HAP-1 (cell line): Measurements from ENCODE around the gene CCL25.

Experiments
- DNase-seq, 2 experiments: peaks; one replicate each; pipeline ENCODE4 v3.0.0-alpha.2; 2016 to 2020; ENCODE audit warnings: low spot score in 2 of 2
- H3K27me3 ChIP-seq: fragments of 250-450 bp; sonication (Bioruptor Pico); 2 replicates; pipeline ENCODE4 v1.5.1; 2020; ENCODE audit warnings: low read depth, mild to moderate bottlenecking, moderate library complexity
- H3K36me3 ChIP-seq: fragments of 250-450 bp; sonication (Bioruptor Pico); replicated peaks from 2 replicates; pipeline ENCODE4 v1.5.1; 2020; ENCODE audit warnings: mild to moderate bottlenecking
- H3K4me1 ChIP-seq: fragments of 250-450 bp; sonication (Bioruptor Pico); 2 replicates; pipeline ENCODE4 v1.5.1; 2020; ENCODE audit warnings: mild to moderate bottlenecking
- H3K4me3 ChIP-seq: fragments of 250-450 bp; sonication (Bioruptor Pico); 2 replicates; pipeline ENCODE4 v1.5.1; 2020; ENCODE audit warnings: mild to moderate bottlenecking, moderate library complexity
- H3K9me3 ChIP-seq: fragments of 250-450 bp; sonication (Bioruptor Pico); 2 replicates; pipeline ENCODE4 v1.5.1; 2020; ENCODE audit warnings: mild to moderate bottlenecking, moderate library complexity
- in situ Hi-C: fragments of 300-500 bp; cut with MboI; formaldehyde crosslinking; loops from 3 replicates; pipeline ENCODE4 v1.14.3; 2020; ENCODE audit warnings: low sequenced_read_pairs, inconsistent platforms, mixed read lengths

Gene CCL25

GRCh38 chr19:8085598-8086408, 33.2 kb downstream of the CCL25 start:
- Histone ChIP-seq H3K4me1 (no peaks in the 10 kb centered on the region), H3K9me3 (no peaks in the 10 kb centered on the region), H3K36me3 (no peaks in the 10 kb centered on the region), H3K27me3 (no peaks in the 10 kb centered on the region), H3K4me3 (no peak overlapping the region)
- in situ Hi-C loops = no loop called here
- peak in 1 of 2 experiments; percentile 25 for DNase-seq

GRCh38 chr19:8086849-8087248, 34.3 kb downstream of the CCL25 start:
- H3K9me3 ChIP-seq = no peaks in the 10 kb centered on the region
- in situ Hi-C loops = no loop called here
- no peaks in the 10 kb centered on the region for H3K36me3 ChIP-seq

GRCh38 chr19:8087876-8088275, 35.3 kb downstream of the CCL25 start:
- in situ Hi-C loops = no loop called here
- DNase-seq = no peak
- Histone ChIP-seq H3K36me3 (no peaks in the 10 kb centered on the region), H3K4me1 (no peaks in the 10 kb centered on the region), H3K9me3 (no peaks in the 10 kb centered on the region), H3K27me3 (no peaks in the 10 kb centered on the region), H3K4me3 (no peak overlapping the region)

More at GRCh38 chr19:8086849-8087248, 34.3 kb downstream of the CCL25 start:
- Histone ChIP-seq H3K4me1 (no peaks in the 10 kb centered on the region), H3K4me3 (no peak overlapping the region), H3K27me3 (no peaks in the 10 kb centered on the region)
- DNase-seq = no peak

GRCh38 chr19:8088752-8089663, 36.4 kb downstream of the CCL25 start:
- no peak overlapping the region for H3K4me3 ChIP-seq
- no peaks in the 10 kb centered on the region for H3K9me3 ChIP-seq
- no peaks in the 10 kb centered on the region for H3K27me3 ChIP-seq
- no peak for DNase-seq
- no peaks in the 10 kb centered on the region for H3K36me3 ChIP-seq
- in situ Hi-C loops = no loop called here
- no peaks in the 10 kb centered on the region for H3K4me1 ChIP-seq

GRCh38 chr19:8089664-8090601, 37.4 kb downstream of the CCL25 start:
- in situ Hi-C loops = no loop called here
- DNase-seq = no peak
- Histone ChIP-seq H3K27me3 (no peaks in the 10 kb centered on the region), H3K9me3 (peaks cover under 1% of the 10 kb centered on the region; the same call in 1 of the 2 replicates), H3K36me3 (no peaks in the 10 kb centered on the region), H3K4me1 (no peaks in the 10 kb centered on the region), H3K4me3 (no peak overlapping the region)

- in situ Hi-C loops = no loop called here
- Histone ChIP-seq H3K4me3 (no peak overlapping the region), H3K27me3 (no peaks in the 10 kb centered on the region), H3K9me3 (peaks cover 11% of the 10 kb centered on the region), H3K4me1 (no peaks in the 10 kb centered on the region), H3K36me3 (no peaks in the 10 kb centered on the region)
- DNase-seq = no peak
These were observed 38.4 kb downstream of the CCL25 start for GRCh38 chr19:8090950-8091349.

GRCh38 chr19:8093740-8094139, 41.2 kb downstream of the CCL25 start:
- no peaks in the 10 kb centered on the region for H3K36me3 ChIP-seq
- in situ Hi-C loops = no loop called here

GRCh38 chr19:8094336-8094735, 41.8 kb downstream of the CCL25 start:
- Histone ChIP-seq H3K36me3 (no peaks in the 10 kb centered on the region), H3K4me3 (no peak overlapping the region), H3K27me3 (no peaks in the 10 kb centered on the region), H3K9me3 (peaks cover 15% of the 10 kb centered on the region), H3K4me1 (no peaks in the 10 kb centered on the region)
- no peak for DNase-seq
- in situ Hi-C loops = no loop called here

More at GRCh38 chr19:8093740-8094139, 41.2 kb downstream of the CCL25 start:
- Histone ChIP-seq H3K9me3 (peaks cover 15% of the 10 kb centered on the region), H3K27me3 (no peaks in the 10 kb centered on the region), H3K4me3 (no peak overlapping the region), H3K4me1 (no peaks in the 10 kb centered on the region)
- DNase-seq = no peak

- DNase-seq = no peak
- no peaks in the 10 kb centered on the region for H3K4me1 ChIP-seq
- no peaks in the 10 kb centered on the region for H3K36me3 ChIP-seq
- in situ Hi-C loops = no loop called here
- peaks cover 15% of the 10 kb centered on the region for H3K9me3 ChIP-seq
- no peak overlapping the region for H3K4me3 ChIP-seq
- H3K27me3 ChIP-seq = no peaks in the 10 kb centered on the region
These were observed 42.9 kb downstream of the CCL25 start for GRCh38 chr19:8095354-8095886.

GRCh38 chr19:8096071-8096470, 43.5 kb downstream of the CCL25 start:
- in situ Hi-C loops = no loop called here
- Histone ChIP-seq H3K4me1 (no peaks in the 10 kb centered on the region), H3K9me3 (peaks cover 15% of the 10 kb centered on the region), H3K36me3 (no peaks in the 10 kb centered on the region), H3K27me3 (no peaks in the 10 kb centered on the region), H3K4me3 (no peak overlapping the region)
- no peak for DNase-seq

GRCh38 chr19:8097198-8097597, 44.6 kb downstream of the CCL25 start:
- Histone ChIP-seq H3K4me1 (no peaks in the 10 kb centered on the region), H3K4me3 (no peak overlapping the region), H3K27me3 (no peaks in the 10 kb centered on the region), H3K36me3 (no peaks in the 10 kb centered on the region), H3K9me3 (peaks cover 15% of the 10 kb centered on the region)
- DNase-seq = no peak
- in situ Hi-C loops = no loop called here

- H3K9me3 ChIP-seq = peaks cover 15% of the 10 kb centered on the region
- H3K4me3 ChIP-seq = no peak overlapping the region
- in situ Hi-C loops = no loop called here
- DNase-seq = no peak
- no peaks in the 10 kb centered on the region for H3K36me3 ChIP-seq
- H3K4me1 ChIP-seq = no peaks in the 10 kb centered on the region
- H3K27me3 ChIP-seq = no peaks in the 10 kb centered on the region
These were observed 45.4 kb downstream of the CCL25 start for GRCh38 chr19:8097681-8098567.
